AG09309 (cell line): Measurements from ENCODE around the gene CEBPB.

Experiments used
- DNase-seq: peaks from one replicate; pipeline ENCODE4 v3.0.0-alpha.2; 2010; ENCODE audit warnings: low read depth
- H3K4me3 ChIP-seq: 2 replicates; pipeline ENCODE4 v1.5.1; 2011; ENCODE audit warnings: mild to moderate bottlenecking, low read depth, low read length, moderate library complexity; ENCODE audit not compliant: control insufficient read depth
- CTCF ChIP-seq: IDR thresholded peaks from 2 replicates; pipeline ENCODE4 v1.5.1; 2011; ENCODE audit warnings: mild to moderate bottlenecking, low read depth, low read length, inconsistent platforms; ENCODE audit not compliant: insufficient read depth, control insufficient read depth; ENCODE audit errors: missing control alignments

Gene CEBPB

GRCh38 chr20:50215926-50216325 is 25.3 kb downstream of the CEBPB start:
- TF ChIP-seq CTCF: no peak
- DNase-seq: no peak
- H3K4me3 ChIP-seq: no peak overlapping the region

- TF ChIP-seq CTCF: no peak
- H3K4me3 ChIP-seq: no peak overlapping the region
- DNase-seq: no peak
Observed at GRCh38 chr20:50216543-50217206, 26.0 kb downstream of the CEBPB start.

GRCh38 chr20:50217207-50217949 is 26.7 kb downstream of the CEBPB start:
- TF ChIP-seq CTCF: no peak
- DNase-seq: no peak

GRCh38 chr20:50218987-50219435 is 28.4 kb downstream of the CEBPB start:
- H3K4me3 ChIP-seq: no peak overlapping the region
- no peak for TF ChIP-seq CTCF
- no peak for DNase-seq

More at GRCh38 chr20:50217207-50217949, 26.7 kb downstream of the CEBPB start:
- no peak overlapping the region for H3K4me3 ChIP-seq

- no peak overlapping the region for H3K4me3 ChIP-seq
- no peak for TF ChIP-seq CTCF
- no peak for DNase-seq
Observed at GRCh38 chr20:50219600-50219999, 29.0 kb downstream of the CEBPB start.

GRCh38 chr20:50220093-50220893 is 29.7 kb downstream of the CEBPB start:
- no peak overlapping the region for H3K4me3 ChIP-seq
- TF ChIP-seq CTCF: no peak
- DNase-seq: no peak
